ENCODE results near the gene EPHB6.

EPHB6 gene

DNA sequence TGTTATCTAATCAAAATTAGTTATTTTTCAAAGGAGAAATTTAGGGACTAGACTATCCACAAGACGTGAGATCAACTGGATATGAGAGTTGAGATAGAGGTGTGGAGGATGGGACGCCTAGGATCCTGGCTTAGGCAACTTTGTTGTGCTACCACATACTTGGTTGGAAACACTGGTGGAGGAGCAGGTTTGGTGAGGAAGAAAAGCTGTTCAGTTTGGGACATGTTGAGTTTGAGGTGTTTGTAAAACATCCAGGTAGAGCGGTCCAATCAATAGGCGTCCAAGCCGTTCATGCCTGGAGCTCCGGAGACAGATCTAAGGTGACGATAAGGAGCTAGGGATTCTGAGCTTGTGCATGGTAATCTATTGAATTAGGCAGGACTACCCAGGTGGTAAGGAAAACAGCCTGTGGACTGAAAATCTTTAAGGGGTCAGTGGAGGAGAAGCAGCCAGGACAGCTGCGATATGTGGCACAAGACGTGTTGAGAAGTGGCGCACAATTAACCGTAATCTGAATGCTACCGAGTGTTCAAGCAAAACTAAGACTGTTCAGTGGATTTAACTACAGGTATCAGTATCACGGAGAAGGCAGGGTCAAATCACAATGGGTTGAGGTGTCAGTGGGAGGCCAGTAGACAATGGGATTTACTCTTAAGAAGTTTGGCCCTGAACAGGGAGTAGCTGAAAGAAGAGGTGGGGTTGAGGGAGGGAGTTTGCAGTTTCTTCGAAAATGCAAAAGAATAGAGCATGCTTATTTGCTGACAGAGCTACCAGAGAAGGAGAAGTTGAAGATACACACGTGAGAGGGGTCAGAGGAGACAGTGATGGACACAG, 46.8 kb downstream of the EPHB6 start:
- DNase-seq, result no peak

DNA sequence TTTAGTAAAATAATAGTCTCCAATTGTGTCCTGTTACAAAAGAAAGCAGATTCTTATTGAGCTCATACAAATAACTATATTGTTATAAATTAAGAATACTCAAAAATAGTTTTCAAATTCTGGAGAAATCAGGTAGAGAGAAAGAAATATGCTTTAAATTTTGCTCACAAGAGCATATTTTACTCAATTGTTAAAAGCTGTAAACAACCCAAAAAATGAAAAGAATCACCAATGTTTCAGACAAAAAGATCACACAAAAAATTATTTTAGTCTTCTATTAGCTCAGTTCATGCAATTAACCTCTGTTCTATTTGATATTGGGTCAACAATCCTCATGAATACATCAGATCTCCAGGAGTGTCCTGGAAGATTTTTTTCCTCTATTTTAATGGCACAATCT, 49.3 kb downstream of the EPHB6 start:
- DNase-seq, result no peak

DNA sequence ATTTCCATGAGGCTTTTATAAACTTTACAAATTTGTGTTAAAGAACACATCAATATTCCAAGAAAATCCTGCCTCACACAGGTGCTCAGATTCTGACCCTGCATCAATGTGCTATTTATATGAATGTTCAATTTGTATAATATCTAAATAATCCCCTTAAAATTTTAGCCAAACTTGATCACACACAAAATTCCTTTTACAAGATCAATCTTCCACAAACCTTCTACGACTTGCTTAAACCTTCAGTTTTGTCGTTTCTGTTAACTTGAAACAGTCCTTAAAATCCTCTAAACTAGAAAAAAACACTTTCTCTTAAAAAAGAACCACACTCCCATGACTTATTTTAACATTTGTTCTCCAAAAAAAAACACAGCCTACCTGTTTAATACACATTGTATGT, 50.9 kb downstream of the EPHB6 start:
- DNase-seq, result no peak

DNA sequence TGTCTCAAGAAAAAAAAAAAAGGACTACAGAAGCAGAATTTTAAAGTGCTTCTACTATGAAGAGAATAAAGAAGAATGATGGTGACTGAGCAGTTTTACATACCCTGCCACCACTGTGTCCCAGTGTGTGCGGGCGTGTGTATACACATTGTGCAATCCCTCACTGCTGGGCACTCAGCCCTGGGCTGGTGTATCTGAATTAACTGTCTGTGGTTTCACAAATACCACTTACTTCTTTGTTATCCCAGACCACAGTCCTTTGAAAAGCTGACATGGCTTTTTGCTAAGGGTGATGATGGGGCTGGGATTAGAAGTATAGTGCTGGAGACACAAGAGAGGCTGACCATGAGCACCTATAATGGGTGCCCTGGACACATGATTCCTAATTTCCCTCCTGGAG, 51.8 kb downstream of the EPHB6 start:
- no peak for DNase-seq

DNA sequence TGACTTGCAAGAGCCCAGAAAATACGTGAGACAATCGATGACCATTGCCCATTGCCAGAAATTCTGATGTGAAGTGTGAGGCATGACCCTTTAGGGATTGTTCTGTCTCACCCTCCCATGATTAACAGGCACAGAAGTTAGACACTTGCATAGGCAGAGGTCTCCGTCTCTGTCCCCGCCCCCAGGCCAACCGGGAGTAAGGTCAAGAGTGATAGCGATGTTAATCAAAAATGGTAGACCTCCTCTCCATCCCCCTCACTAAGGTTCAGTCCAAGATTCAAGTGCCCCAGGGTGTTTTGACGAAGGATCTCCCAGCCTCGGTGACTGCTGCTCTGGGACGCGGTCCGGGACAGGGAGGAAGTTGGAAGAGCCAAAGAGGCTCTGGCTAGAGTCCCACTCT, 53.4 kb downstream of the EPHB6 start:
- DNase-seq, result no peak

DNA sequence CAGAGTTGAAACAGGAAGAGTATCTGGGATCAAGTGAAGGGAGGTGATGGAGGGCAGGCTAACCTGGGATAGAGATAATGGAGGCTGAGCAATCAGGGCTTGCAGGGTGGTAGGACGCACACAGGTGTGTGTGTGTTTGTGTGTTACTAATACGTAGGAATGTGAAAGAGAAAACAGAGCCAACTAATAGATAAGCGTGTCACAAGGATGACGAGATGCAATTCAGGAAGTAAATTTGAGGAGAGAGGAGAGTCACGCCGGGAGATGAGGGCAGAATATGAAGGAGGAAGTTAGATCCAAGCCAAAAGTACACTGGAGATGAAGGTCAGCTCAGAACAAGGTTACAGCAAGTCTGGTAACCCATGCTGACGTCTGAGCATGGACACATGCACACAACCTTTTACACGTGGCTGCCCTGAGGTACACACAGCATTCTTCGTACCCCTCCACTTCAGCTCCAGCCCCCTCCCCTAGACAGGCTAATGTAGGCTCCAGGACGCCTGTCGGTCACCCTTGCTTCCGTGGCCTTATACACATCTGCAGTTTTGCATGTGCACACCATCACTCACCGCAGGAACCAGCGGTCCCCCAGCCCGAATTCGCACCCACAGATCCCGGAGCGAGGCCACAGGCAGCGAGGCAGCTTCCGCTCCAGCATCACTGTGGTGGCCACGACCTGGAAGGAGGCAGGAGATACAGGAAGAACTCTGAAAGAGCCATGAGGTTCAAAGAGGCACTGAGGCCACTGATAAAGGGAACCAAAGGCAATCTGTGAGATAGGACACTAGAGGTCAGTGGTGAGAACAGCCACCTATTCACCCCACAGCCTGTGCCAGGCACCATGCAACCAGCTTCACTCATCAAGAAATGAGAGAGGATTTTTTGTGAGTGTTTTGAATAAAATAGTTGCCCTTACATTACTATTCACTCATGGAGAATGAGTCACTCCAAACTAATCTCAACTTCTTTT, 54.3 kb downstream of the EPHB6 start:
- no peak for DNase-seq

DNA sequence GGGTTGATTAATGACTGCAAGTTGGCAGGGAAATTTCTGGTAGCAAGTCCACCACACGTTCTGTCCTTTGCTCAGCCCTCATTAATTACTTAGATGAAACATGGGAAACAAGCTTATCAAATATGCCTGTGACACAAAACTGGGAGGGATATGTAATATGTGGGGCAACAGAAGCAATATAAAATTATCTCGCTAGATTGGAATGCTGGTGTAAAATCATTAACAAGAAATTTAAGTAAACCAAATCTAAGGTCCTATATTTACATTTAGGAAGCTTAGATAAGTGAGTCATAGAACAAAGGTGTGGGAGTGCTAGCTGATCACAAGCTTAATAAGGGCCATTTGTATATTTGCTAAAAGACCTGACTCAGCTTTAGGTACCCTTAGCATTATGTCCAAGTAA, 55.2 kb downstream of the EPHB6 start:
- DNase-seq, result no peak

DNA sequence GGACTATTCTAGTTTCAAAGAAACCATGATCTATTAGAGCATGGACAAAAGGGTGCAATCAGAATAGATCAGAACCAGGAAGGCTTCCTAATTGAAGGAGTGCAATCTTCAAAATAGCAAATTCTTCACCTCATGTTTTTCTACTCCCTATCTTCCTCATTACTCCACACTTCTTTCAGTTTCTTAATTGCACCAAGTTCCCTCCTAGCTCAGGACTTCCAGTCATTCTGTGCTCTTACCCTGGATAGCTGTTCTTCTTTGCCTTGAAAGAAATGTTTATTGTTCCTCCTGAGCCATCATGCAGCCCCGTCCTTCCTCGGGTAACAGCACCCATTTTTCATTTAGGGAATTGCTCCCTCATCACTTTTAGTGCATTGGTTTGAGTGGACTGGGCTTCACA, 55.6 kb downstream of the EPHB6 start:
- no peak for DNase-seq

DNA sequence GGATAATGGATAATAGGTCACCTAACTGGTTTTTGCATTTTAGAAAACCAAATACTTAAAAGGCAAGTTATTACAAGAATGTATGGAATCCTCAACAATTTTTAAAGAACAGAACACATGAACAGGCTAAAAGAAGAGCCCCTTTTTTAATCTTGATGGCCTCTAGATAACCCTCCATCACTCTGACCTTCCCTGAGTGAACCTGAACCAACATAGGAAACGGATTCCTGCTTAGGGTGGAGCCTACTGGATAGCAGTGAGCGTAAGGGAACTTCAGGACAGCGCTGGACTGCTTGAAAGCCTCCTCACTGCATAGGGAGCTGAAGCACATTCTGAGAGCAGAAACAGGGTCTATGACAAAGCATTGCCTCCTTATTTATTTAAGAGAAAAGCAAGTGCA, 58.2 kb downstream of the EPHB6 start:
- DNase-seq, result no peak

DNA sequence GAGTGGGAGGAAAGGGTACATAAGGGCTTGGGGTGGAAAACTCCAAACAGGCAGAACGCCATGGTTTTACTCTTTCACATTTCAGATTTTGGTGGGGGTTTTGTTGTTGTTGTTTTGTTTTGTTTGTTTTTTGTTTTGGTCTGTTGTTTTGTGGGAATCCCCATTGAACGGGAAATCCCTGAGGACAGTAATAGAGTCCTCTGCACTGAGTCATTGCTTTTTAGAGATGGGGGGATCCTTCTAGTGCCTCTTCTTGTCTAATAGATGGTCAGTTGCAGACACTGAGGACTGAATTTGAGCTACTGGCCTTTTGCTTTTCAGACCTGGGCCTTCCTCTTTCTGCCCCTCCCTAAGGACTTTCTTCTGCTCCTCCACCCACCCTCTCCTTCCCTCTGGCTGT, 58.7 kb downstream of the EPHB6 start:
- DNase-seq, result no peak

DNA sequence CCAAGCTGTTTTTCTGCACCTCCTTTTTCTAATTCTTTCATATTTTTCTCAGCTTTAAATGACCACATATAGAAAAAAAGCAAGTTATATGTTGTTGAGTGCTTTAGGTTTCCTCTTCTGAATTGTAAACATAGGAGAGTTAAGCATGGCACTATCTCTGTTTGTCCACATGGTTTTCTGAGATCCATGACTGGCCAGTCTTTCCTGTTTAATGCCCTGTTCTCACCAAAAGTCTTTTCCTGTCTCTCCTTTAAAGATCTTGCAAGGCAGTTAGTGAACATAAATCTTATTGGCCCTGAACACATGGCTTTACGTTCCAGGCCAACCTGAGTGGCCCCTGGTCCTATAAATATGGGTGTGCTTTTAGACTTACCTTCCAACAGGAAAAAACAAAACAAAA, 59.2 kb downstream of the EPHB6 start:
- DNase-seq, result no peak

DNA sequence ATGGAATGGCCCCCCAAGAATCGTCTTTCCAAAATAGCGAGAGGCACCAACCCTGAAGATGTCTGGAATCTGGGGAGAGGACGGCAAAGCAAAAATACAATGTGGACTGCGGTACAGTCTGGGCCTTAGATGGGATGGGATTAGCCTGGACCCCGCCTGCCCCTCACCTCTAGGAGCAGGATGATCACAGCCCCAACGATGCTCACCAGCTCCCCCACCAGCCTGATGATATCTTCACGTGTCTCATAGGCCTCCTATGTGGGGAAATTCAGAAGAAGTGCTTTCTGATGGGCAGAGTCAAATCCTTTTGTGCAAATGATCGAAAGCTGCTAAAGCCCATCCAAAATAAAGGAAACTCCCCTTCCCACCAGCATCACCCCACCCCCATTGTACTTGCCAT, 60.4 kb downstream of the EPHB6 start:
- DNase-seq, result no peak

DNA sequence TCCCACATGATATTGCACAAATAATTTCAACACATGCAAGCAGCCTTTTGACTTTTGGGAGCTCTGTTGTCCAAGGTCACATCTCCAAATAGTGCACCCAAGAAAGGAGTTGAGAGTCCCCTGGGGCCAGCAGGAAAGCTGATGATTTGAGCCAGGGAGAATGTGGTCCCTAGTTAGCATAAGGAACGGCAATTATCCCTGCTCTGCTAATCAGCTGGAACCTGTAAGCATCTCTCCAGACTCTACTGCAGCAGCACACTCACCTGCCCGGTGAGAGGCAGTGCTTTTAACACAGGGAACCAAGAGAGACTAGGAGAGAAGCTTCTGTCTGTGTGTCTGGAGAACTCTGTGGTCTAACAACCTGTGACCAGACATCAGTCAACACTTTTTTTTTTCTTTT, 61.6 kb downstream of the EPHB6 start:
- no peak for DNase-seq

DNA sequence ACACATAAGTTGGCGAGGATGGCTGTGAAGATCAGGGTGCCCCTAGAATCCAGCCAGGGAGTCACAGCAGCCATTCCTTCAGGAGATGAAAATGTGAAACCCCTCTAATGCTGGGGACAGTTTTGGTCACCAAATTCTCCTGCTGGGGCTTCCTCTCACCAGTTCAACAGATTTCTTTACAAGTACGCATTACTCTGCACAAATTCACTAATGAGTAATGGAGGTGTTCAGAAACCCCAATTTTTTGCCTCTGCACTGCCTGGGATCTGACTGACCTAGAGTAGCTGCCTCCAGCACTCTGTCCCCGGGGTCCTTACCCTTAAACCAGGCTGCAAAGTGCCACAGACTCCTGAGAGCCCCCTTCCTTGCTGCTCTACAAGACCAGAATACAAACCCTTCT, 62.6 kb downstream of the EPHB6 start:
- DNase-seq, result no peak

DNA sequence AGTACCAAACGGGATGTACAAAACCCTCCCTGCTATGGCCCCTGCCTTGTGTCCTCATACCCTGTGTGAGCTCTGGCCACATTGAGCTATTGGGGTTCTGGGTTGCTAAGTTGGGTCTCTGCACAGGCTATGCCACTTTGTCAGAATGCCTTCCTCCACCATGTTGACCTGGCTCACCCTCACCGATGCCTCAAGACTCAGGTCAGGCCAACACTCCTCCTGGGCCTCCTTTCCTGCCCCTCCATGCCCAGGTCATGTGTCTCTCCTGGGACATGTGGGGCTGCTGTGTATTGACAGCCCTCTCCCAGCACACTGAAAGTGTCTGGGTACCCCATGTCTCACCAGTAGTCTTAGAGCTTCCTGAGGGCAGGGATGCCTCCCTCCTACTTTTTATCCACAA, 64.0 kb downstream of the EPHB6 start:
- no peak for DNase-seq

DNA sequence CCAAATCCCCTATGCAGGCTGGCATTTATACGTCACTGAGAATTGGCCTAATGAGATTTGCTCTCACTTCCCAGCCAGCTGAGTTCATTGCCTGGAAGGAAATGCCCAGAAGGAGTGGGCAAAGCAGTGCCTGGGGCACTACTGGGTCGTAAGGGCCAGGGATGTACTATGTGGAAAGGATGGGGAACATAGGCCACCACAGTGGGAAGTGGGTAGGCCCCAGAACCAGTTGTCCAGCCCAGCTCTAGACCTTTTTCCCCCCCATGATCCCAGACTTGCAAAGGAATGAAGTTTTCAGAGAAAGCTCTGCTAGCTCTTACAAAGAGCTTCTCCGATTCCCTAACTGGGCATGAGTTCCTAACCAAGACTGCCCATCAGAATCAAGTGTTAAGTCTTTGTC, 64.8 kb downstream of the EPHB6 start:
- DNase-seq, result no peak
